ENCODE measurements around the gene LRRC75B. TPM values are rescaled to one million over a fixed set of nuclear protein-coding genes. Genes with fewer than 3 reads are reported as not detected.

Gene LRRC75B
- polyA plus RNA-seq, 1 donor from 2014 or later, result 12.2 TPM

DNA sequence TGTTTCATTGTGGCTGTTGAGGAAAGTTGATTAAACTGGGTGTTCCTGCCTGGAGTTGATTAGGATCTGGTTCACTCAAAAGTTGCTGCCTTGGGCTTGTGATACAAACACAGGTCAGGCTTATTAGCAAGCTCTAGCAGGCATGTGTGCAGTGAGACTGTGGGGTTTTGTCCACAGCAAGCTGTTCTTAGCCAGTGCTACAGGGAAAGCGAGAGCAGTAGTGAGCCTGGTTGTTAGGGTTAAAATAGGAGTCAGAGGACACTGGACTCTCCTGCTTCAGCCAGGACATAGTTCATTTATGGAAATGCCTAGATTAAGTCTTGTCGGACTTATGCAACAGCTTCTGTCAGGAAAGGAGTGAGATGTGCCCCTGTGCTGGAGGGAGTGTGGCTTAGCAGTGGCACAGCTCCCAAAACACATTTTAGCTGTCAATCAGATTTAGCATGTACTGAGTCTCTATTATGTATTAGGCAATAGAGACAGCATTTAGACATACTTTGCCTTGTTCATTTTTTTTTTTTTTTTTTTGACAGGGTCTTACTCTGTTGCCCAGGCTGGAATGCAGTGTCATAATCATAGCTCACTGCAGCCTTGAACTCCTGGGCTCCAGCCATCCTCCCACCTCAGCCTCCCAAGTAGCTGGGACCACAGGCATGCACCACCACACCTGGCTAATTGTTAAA lies 28.4 kb downstream of the LRRC75B start:
- Histone ChIP-seq H3K36me3 (ENCODE audit: insufficient read depth, low read length) (no peaks in the 10 kb centered on the region), H3K4me2 (ENCODE audit: low read length) (no peak overlapping the region), H3K27ac (ENCODE audit: low read length) (no peak overlapping the region), H2AFZ (ENCODE audit: low read depth, low read length) (no peak overlapping the region), H4K20me1 (ENCODE audit: insufficient read depth) (no peaks in the 10 kb centered on the region), H3K9me2 (ENCODE audit: insufficient read depth, low read length) (no peaks in the 10 kb centered on the region), H3K4me3 (ENCODE audit: low read length) (no peak overlapping the region), H3F3A (ENCODE audit: insufficient read depth, low read length, poor library complexity, severe bottlenecking) (no peaks in the 10 kb centered on the region), H3K9ac (ENCODE audit: low read length) (no peak overlapping the region), H3K9me3 (ENCODE audit: low read length) (no peaks in the 10 kb centered on the region), H3K79me2 (replicated peaks; ENCODE audit: insufficient read depth, low read length) (peaks cover 38% of the 10 kb centered on the region), H3K27me3 (ENCODE audit: insufficient read depth, low read depth, low read length) (no peaks in the 10 kb centered on the region)
- TF ChIP-seq SMC3 (conservative IDR thresholded peaks at IDR 0.05; ENCODE audit: poor library complexity) (no peak), TAF1 (IDR thresholded peaks at IDR 0.05; ENCODE audit: low read depth) (no peak), POLR2AphosphoS5 (IDR thresholded peaks at IDR 0.05) (no peak), MXI1 (conservative IDR thresholded peaks at IDR 0.05; ENCODE audit: poor library complexity, severe bottlenecking) (no peak), RAD21 (conservative IDR thresholded peaks at IDR 0.05) (no peak), EP300 (conservative IDR thresholded peaks at IDR 0.05; ENCODE audit: poor library complexity, severe bottlenecking) (no peak), EZH2 (IDR thresholded peaks at IDR 0.05; ENCODE audit: borderline replicate concordance, insufficient read depth, low read length, poor library complexity, severe bottlenecking) (no peak)
- TF ChIP-seq, protein P1, sequence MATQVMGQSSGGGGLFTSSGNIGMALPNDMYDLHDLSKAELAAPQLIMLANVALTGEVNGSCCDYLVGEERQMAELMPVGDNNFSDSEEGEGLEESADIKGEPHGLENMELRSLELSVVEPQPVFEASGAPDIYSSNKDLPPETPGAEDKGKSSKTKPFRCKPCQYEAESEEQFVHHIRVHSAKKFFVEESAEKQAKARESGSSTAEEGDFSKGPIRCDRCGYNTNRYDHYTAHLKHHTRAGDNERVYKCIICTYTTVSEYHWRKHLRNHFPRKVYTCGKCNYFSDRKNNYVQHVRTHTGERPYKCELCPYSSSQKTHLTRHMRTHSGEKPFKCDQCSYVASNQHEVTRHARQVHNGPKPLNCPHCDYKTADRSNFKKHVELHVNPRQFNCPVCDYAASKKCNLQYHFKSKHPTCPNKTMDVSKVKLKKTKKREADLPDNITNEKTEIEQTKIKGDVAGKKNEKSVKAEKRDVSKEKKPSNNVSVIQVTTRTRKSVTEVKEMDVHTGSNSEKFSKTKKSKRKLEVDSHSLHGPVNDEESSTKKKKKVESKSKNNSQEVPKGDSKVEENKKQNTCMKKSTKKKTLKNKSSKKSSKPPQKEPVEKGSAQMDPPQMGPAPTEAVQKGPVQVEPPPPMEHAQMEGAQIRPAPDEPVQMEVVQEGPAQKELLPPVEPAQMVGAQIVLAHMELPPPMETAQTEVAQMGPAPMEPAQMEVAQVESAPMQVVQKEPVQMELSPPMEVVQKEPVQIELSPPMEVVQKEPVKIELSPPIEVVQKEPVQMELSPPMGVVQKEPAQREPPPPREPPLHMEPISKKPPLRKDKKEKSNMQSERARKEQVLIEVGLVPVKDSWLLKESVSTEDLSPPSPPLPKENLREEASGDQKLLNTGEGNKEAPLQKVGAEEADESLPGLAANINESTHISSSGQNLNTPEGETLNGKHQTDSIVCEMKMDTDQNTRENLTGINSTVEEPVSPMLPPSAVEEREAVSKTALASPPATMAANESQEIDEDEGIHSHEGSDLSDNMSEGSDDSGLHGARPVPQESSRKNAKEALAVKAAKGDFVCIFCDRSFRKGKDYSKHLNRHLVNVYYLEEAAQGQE (IDR thresholded peaks at IDR 0.05; ENCODE audit: borderline replicate concordance), result no peak
- TF ChIP-seq, protein P2, sequence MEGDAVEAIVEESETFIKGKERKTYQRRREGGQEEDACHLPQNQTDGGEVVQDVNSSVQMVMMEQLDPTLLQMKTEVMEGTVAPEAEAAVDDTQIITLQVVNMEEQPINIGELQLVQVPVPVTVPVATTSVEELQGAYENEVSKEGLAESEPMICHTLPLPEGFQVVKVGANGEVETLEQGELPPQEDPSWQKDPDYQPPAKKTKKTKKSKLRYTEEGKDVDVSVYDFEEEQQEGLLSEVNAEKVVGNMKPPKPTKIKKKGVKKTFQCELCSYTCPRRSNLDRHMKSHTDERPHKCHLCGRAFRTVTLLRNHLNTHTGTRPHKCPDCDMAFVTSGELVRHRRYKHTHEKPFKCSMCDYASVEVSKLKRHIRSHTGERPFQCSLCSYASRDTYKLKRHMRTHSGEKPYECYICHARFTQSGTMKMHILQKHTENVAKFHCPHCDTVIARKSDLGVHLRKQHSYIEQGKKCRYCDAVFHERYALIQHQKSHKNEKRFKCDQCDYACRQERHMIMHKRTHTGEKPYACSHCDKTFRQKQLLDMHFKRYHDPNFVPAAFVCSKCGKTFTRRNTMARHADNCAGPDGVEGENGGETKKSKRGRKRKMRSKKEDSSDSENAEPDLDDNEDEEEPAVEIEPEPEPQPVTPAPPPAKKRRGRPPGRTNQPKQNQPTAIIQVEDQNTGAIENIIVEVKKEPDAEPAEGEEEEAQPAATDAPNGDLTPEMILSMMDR (IDR thresholded peaks at IDR 0.05; ENCODE audit: poor library complexity, severe bottlenecking), result no peak

DNA sequence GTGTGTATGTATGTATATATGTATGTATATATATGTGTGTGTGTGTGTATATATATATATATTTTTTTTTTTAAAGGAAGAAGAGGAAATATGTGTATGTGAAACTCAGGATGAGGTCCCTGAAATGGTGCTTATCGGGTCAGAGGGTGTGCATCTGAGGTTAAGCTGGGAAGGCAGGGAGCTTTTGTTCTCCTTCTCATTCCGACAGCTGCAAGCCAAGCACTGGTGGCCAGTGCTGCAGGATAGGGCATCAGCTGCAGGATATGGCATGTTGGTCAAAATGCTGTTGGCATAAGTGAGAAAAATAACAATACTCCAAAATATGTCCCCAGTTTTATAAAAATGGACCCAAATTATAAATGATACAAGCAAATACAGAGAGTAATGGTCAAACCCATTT lies 29.6 kb downstream of the LRRC75B start:
- Histone ChIP-seq H4K20me1 (ENCODE audit: insufficient read depth) (no peaks in the 10 kb centered on the region), H3K36me3 (ENCODE audit: insufficient read depth, low read length) (peaks cover 2% of the 10 kb centered on the region), H3K79me2 (replicated peaks; ENCODE audit: insufficient read depth, low read length) (peaks cover 44% of the 10 kb centered on the region), H3K27me3 (ENCODE audit: insufficient read depth, low read depth, low read length) (no peaks in the 10 kb centered on the region), H3K4me2 (ENCODE audit: low read length) (no peak overlapping the region), H3K9me2 (ENCODE audit: insufficient read depth, low read length) (no peaks in the 10 kb centered on the region), H3K9me3 (ENCODE audit: low read length) (no peaks in the 10 kb centered on the region), H2AFZ (ENCODE audit: low read depth, low read length) (no peak overlapping the region), H3K27ac (ENCODE audit: low read length) (no peak overlapping the region), H3K9ac (ENCODE audit: low read length) (no peak overlapping the region), H3F3A (ENCODE audit: insufficient read depth, low read length, poor library complexity, severe bottlenecking) (no peaks in the 10 kb centered on the region), H3K4me3 (ENCODE audit: low read length) (no peak overlapping the region)
- no peak for TF ChIP-seq SMC3 (conservative IDR thresholded peaks at IDR 0.05; ENCODE audit: poor library complexity)
- no peak for TF ChIP-seq MXI1 (conservative IDR thresholded peaks at IDR 0.05; ENCODE audit: poor library complexity, severe bottlenecking)
- no peak for TF ChIP-seq RAD21 (conservative IDR thresholded peaks at IDR 0.05)
- TF ChIP-seq, protein P2 (IDR thresholded peaks at IDR 0.05; ENCODE audit: poor library complexity, severe bottlenecking), result no peak
- no peak for TF ChIP-seq EZH2 (IDR thresholded peaks at IDR 0.05; ENCODE audit: borderline replicate concordance, insufficient read depth, low read length, poor library complexity, severe bottlenecking)
- TF ChIP-seq TAF1 (IDR thresholded peaks at IDR 0.05; ENCODE audit: low read depth), result no peak
- TF ChIP-seq POLR2AphosphoS5 (IDR thresholded peaks at IDR 0.05), result no peak
- no peak for TF ChIP-seq EP300 (conservative IDR thresholded peaks at IDR 0.05; ENCODE audit: poor library complexity, severe bottlenecking)
- TF ChIP-seq, protein P1 (IDR thresholded peaks at IDR 0.05; ENCODE audit: borderline replicate concordance), result no peak

Data from neural cell (in vitro differentiated cells).